ENCODE measurements around the gene SREBF2. TPM values are rescaled to one million over a fixed set of nuclear protein-coding genes. Genes with fewer than 3 reads are reported as not detected.
"Not testable (repeated sequence)": the region's sequence is repeated elsewhere in the genome, so short reads cannot be mapped to it uniquely, and the experiment has no call there.

The SREBF2 gene
- total RNA-seq, 1 experiment from 2014 or later = 31.1 TPM

DNA sequence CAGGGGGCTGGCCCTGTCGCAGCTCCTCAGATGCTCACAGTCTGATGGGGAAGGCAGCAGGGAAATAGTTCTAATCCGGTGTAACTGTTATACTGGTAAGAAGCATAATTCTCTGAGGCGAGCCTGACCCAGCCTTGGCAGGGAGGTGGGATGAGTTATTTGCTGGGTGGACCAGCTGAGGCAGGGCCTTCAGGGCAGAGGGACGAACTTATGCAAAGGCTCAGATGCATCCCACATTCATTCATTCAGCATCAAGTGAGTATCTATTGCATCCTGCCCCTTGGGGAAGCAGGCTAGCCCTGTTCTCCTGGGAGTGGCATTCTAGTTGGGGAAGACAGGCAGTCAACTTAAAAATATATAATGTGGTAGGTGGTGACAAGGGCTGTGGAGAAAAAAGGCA lies 13.6 kb upstream of the SREBF2 start:
- in situ Hi-C loops (cut with HindIII; ENCODE audit: low sequenced_read_pairs) = no loop called here

DNA sequence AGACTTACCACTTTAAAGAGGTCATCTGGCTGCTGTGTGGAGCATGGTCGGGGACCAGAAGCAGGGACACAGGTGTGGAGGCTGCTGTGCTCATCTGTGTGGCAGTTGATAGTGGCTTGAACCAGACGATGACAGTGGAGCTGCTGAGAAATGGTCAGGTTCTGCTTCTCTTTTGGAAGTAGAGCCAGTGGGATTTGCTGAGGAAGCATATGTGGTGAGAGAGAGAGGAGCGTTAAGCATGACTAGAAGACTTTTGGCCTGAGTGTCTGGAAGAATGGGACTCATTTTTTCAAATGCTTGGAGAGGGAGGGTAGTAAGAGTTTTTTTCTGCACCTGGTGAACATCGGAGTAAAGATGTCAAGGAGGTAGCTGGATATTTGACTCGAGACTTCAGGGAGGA lies 12.5 kb upstream of the SREBF2 start:
- DNase-seq (ENCODE audit: low spot score) = no peak
- in situ Hi-C loops (cut with HindIII; ENCODE audit: low sequenced_read_pairs) = no loop called here

More for the DNA sequence above, 13.6 kb upstream of the SREBF2 start:
- no peak for DNase-seq (ENCODE audit: low spot score)

GRCh38 chr22:41821471-41822316 lies 11.2 kb upstream of the SREBF2 start:
- no peak for DNase-seq (ENCODE audit: low spot score)
- in situ Hi-C loops (cut with HindIII; ENCODE audit: low sequenced_read_pairs) = no loop called here

DNA sequence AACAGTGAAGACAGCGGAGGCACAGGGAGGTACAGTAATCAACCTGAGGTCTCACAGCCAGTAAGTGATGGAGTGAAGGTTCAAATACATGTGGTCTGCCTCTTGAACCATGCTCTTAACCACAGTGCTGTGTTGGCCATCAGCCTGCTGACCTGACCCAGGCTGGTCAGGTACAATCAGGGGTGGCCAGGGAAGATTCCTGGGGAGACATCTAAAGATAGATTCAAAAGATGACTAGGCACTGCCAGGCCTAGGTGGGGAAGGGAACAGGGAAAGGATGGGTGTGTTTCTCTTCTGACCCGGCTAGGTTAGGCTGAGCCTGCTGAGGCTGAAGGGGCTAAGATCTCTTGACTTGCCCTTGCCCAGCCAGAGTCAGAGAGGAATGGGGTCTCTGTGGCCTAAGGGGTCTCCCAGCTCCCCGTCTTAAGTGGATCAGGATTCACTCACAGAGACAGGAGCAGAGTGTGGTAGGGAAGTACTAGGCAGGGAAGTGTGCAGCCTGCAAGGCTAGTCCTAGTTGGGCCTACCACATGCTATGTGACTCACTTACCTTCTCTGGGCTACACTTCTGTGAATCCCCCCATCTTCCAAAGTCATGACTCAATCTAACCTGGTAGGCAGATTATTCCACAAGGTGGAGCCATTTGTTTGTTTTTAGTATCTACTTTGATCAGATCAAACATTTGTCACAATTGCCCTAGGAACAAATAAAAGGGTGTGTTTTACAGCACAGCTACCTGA lies 10.4 kb upstream of the SREBF2 start:
- in situ Hi-C loops (cut with HindIII; ENCODE audit: low sequenced_read_pairs) = no loop called here
- peak; percentile 81 for DNase-seq (ENCODE audit: low spot score)

DNA sequence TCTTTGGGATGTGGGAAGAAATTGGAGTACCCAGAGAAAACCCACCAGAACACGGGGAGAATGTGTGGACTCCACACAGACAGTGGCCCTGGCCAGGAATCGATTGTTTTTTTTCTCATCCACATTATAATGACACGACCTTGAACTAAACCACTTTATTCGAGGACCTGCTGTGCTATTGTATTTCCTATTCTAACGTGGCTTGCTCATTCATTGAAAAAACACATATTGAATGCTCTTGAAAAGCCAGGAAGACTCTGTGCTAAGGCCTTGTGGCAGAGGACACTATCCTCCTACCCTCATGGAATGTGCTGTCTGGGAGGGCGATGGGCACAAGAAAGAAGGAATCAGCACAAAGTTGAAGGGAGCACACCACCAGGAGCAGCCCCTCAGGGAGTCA lies 9.1 kb upstream of the SREBF2 start:
- DNase-seq (ENCODE audit: low spot score) = no peak
- in situ Hi-C loops (cut with HindIII; ENCODE audit: low sequenced_read_pairs) = no loop called here

DNA sequence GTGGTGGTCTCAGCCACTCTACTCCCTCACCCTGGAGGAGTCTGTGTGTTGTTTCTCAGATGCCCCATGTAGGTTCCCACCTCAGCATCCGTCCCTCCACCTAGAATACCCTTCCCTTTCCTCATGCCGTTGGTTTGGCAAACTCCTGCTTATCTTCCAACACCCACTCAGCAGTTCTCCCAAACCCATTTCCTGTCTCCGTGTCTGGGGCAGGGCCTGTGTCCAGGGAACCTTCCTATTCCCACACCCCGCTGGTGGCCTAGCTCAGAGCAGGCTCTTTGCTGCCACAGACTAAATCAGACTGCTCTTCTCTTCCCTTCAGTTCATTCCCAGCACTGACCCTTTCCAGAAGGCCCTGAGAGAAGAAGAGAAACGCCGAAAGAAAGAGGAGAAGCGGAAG lies 7.5 kb upstream of the SREBF2 start:
- in situ Hi-C loops (cut with HindIII; ENCODE audit: low sequenced_read_pairs) = no loop called here
- no peak for DNase-seq (ENCODE audit: low spot score)

GRCh38 chr22:41826021-41826420 lies 6.9 kb upstream of the SREBF2 start:
- in situ Hi-C loops (cut with HindIII; ENCODE audit: low sequenced_read_pairs) = no loop called here
- no peak for DNase-seq (ENCODE audit: low spot score)

DNA sequence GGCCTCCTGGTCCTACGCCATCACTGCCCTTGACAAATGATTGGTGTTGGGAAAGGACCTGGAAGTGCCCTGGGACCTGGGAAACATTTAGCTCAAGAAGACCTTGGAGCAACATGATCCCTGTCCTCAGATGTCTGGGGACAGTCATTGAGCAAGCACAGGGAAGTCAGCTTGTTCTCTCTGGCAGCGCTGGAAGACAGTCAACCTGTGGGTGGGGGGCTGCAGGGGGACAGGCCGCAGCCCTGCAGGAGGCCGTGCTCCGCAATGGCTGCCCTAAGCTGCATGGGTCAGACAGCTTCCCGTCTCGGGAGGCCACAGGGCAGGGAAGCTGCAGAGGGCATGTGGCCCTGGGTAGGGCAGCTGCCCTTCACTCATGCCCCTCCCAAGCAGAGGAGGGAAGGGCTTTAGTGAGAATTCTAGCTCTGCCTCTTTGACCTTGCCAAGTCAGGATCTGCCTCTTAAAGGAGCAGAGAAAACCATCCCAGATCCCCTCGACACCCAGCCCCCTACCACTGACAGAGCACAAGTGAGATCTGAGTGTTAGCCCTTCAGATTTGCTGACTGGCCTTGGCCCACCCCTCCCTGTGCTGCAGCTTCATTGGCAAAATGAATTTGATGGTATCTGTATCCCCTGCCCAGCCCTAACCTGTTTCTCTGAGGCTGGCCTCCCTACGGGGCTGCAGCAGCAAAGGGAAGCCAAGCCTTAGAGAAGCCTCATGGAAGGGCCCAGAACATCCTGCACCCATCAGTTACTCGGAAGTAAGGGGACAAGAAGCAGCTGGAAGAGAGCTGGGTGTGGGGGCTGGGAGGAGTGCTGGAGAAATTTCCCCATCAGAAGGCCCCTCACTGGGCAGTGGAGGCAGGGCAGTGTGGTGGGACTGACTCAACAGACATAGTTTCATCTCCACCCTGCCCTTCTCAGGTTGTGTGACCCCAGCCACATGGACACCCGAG lies 6.2 kb upstream of the SREBF2 start:
- no peak for DNase-seq (ENCODE audit: low spot score)
- in situ Hi-C loops (cut with HindIII; ENCODE audit: low sequenced_read_pairs) = no loop called here

DNA sequence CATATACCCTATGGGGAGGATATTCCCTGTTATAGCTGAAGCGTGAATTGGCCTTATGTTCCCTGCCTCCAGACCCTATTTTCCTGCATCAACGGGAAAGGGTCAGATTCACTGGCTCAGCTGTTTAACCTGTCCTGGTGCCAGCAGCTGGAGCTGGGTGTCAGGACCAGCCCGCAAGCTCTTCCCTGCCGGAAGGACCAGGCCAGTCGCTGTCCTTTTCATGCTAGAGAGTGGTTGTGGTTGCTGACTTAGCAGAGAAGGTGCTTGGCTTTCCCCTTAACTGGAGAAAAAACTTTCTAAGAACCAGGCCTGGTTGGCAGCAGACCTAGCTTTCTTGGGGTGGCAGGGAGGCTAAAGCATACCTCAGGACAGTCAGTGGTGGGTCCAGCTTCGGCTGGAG lies 5.2 kb upstream of the SREBF2 start:
- DNase-seq (ENCODE audit: low spot score) = no peak

DNA sequence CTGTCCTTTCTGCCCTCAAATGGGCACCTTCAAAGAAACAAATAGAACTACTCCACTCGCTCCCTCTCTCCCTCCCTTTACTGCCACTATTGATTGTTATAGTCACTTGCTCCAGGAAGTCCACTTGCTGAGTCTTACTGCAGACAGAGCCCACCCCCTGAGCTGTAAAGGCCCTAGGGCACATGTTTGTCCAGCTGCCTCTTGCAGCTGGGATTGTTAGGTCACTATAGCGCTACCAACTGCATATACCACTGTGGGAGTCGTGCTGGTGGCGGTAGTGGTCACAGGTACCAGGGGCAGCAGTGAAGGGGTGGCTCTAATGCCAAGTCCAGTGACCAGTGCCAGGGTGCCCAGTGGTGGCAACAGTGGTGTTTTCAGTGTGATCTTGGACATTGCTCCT lies 4.4 kb upstream of the SREBF2 start:
- in situ Hi-C loops (cut with HindIII; ENCODE audit: low sequenced_read_pairs) = no loop called here

More for the DNA sequence above, 5.2 kb upstream of the SREBF2 start:
- in situ Hi-C loops (cut with HindIII; ENCODE audit: low sequenced_read_pairs) = no loop called here

GRCh38 chr22:41830174-41830573 lies 2.7 kb upstream of the SREBF2 start:
- DNase-seq (ENCODE audit: low spot score) = no peak
- in situ Hi-C loops (cut with HindIII; ENCODE audit: low sequenced_read_pairs) = no loop called here

More for the DNA sequence above, 4.4 kb upstream of the SREBF2 start:
- DNase-seq (ENCODE audit: low spot score) = no peak

DNA sequence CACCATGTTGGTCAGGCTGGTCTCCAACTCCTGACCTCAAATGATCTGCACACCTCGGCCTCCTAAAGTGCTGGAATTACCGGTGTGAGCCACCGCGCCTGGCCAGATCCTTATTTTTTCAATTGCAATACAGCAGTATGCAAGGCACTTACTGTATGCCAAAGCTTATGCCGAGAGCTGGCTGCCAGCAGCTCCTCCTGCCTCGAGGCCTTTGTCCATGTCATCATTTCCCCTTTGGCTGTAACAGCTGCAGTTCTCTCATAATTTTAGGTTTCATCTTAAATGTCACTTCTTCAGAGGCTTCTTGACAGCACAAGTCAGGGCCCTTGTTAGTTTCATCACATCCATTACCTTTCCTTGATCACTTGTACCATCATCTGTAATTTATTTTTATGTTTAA lies 1.5 kb upstream of the SREBF2 start:
- in situ Hi-C loops (cut with HindIII; ENCODE audit: low sequenced_read_pairs) = no loop called here

DNA sequence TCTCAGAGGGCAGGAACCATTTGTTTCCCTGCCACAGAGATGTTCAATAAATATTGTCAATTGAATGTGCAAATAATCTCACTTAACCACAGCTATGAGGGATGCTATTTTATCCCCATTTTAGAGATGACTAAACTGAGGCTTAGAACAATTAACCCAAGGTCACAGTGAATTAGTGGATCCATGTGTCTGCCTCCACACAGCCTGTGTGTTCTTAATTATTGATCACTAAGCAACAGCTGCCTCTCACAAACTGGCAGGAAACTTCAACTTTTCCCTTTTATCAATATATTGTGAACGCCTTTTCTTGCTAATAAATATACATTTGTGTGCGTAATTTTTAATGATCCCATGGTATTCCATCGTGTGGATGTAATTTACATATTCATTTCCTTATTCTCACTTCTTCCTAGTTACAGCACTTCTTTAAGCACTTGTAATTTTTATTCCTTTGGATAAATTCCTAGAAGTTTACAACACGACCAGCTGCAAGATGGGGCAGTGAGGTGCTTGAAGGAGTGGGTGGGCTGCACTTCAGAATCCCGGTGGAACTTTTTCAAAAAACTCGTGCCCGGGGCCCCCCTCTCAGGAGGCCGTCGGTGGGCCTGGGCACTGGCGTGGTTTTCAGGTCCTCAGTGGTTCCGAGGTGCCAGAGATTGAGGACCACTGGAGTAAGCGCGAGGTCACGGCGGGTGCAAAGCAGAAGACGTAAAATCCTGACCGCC lies 915 bp upstream of the SREBF2 start:
- in situ Hi-C loops (cut with HindIII; ENCODE audit: low sequenced_read_pairs) = no loop called here
- DNase-seq (ENCODE audit: low spot score) = no peak

More for the DNA sequence above, 1.5 kb upstream of the SREBF2 start:
- no peak for DNase-seq (ENCODE audit: low spot score)

GRCh38 chr22:41833369-41834004 lies 582 bp downstream of the SREBF2 start:
- in situ Hi-C loops (cut with HindIII; ENCODE audit: low sequenced_read_pairs) = no loop called here
- peak; percentile 56 for DNase-seq (ENCODE audit: low spot score)

DNA sequence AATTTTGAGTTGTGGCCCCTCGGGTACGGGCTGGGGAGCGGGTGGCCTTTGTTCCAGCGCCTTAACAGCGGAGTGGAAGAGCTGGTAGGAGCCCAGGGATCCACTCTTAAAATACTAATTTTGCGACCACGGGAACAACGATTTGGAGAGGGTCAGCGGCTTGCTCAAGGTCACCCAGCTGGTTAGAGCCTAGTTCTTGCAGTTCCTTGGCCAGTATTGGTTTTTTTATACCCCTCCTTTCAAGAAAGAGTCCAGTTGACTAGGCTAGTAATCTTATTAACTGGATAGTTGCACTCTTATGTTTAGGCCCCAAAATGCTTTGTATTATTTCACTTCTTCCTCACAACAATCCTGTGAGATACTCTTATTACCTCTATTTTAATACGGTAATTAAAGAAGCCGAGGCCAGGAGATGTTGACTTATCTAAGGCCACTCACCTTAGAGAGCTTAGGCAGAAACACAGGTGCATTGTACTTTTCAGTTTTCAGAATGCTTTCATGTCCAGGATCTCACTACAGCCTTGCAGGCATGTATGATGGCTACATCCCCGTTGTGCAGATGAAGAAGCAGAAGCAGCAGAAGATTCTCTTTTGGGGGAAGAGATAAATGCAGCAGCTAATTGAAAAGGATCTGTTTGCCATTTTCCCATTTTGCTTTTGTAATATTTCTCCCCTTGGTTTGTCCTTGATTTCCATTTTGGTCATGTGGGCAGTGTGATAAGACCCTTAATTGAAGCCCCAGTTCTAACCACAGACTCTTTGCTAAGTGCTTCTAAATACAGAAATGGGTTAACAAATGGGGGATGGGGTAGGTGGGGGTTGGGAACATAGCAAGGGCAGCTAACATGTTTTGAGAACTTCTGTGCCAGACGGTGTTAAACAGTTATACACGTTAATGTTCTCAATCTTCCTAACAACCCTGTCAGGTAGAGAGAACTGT lies 1.4 kb downstream of the SREBF2 start:
- in situ Hi-C loops (cut with HindIII; ENCODE audit: low sequenced_read_pairs) = no loop called here
- DNase-seq (ENCODE audit: low spot score) = peak; percentile 57

- in situ Hi-C loops (cut with HindIII; ENCODE audit: low sequenced_read_pairs); DNase-seq (ENCODE audit: low spot score): not testable (repeated sequence)
Measured at GRCh38 chr22:41835462-41835861, 2.6 kb downstream of the SREBF2 start.

- in situ Hi-C loops (cut with HindIII; ENCODE audit: low sequenced_read_pairs) = no loop called here
- no peak for DNase-seq (ENCODE audit: low spot score)
Measured at GRCh38 chr22:41836551-41836950, 3.6 kb downstream of the SREBF2 start.
